Measurements from ENCODE around the gene ANKRD11. TPM values are rescaled to one million over a fixed set of nuclear protein-coding genes. Genes with fewer than 3 reads are reported as not detected.
A peak's percentile ranks its signal among the peaks of the same experiment; 100 is the strongest.

ANKRD11 gene
- total RNA-seq, 4 donors from 2014 or later = 67.0 to 107 (median 88.9) TPM

DNA sequence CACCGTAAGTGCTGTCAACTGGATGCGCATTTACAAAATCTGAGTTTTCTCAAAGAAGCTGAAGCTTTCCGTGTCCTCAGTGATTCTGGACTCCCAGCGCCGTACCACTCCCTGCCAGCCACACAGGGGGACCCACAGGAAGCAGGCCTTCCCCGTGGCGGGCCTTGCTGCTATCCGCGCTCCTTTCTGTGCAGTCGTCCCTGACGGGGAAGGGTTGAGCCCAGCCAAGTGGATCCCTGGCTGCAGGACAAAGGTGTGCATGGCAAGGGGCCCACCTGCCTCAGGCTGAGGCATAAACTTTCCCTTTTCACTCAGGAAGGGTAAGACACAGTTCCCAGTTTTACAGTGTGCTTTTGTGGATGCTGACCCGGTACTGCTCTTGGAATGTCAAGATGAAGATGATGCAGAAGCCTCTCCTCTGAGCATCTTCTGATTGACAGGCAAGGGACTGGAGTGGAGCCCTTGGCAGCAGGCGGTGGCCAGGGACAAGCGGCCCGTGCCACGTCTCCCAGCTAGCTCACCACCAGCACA is 93.0 kb downstream of the ANKRD11 start:
- no peak for ATAC-seq
- no peaks in the 10 kb centered on the region for H3K9me3 ChIP-seq
- no peaks in the 10 kb centered on the region for H3K27me3 ChIP-seq
- no CpG with 5 or more reads among the region's 16 CpGs for WGBS, 2 donors (ENCODE audit: low coverage in 1 of 2)
- no peaks in the 10 kb centered on the region for H3K36me3 ChIP-seq
- TF ChIP-seq, protein P1, sequence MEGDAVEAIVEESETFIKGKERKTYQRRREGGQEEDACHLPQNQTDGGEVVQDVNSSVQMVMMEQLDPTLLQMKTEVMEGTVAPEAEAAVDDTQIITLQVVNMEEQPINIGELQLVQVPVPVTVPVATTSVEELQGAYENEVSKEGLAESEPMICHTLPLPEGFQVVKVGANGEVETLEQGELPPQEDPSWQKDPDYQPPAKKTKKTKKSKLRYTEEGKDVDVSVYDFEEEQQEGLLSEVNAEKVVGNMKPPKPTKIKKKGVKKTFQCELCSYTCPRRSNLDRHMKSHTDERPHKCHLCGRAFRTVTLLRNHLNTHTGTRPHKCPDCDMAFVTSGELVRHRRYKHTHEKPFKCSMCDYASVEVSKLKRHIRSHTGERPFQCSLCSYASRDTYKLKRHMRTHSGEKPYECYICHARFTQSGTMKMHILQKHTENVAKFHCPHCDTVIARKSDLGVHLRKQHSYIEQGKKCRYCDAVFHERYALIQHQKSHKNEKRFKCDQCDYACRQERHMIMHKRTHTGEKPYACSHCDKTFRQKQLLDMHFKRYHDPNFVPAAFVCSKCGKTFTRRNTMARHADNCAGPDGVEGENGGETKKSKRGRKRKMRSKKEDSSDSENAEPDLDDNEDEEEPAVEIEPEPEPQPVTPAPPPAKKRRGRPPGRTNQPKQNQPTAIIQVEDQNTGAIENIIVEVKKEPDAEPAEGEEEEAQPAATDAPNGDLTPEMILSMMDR (IDR thresholded peaks at IDR 0.05) = no peak
- TF ChIP-seq POLR2A (IDR thresholded peaks at IDR 0.05) (no peak), POLR2AphosphoS5 (IDR thresholded peaks at IDR 0.05) (no peak), EP300 (IDR thresholded peaks at IDR 0.05) (no peak)
- H3K27ac ChIP-seq = peak overlapping the region in 1 of 4 donors; percentile 5
- H3K4me1 ChIP-seq = peaks cover 9 to 81% (median 20%) of the 10 kb centered on the region in 3 donors
- no peak overlapping the region for H3K4me3 ChIP-seq

DNA sequence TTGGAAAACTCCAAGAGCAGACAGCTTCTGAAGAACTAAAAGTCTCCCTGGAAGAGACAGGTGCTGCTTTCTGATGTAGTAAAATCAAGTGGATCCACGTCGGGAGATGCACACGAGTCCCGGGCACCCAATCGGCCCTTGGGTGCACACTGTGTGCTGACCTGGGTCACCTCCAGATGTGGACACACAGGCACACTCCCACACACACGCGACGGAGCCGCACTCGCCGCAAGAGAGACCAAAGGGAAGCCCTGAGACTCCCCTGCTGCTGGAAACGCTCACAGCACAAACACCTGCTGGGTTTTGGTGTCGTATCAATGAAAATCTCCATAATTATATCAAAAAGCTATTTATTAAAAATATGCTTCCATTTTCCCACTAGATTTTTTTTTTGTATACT is 94.2 kb downstream of the ANKRD11 start:
- H3K27me3 ChIP-seq = no peaks in the 10 kb centered on the region
- no peaks in the 10 kb centered on the region for H3K9me3 ChIP-seq
- H3K27ac ChIP-seq = peak overlapping the region; percentile 82 to 86 (median 84)
- H3K36me3 ChIP-seq = no peaks in the 10 kb centered on the region
- H3K4me1 ChIP-seq = peaks cover 9 to 79% (median 17%) of the 10 kb centered on the region in 3 donors
- no peak overlapping the region for H3K4me3 ChIP-seq
- TF ChIP-seq EP300 (IDR thresholded peaks at IDR 0.05) = no peak
- no peak for TF ChIP-seq POLR2AphosphoS5 (IDR thresholded peaks at IDR 0.05)
- TF ChIP-seq, protein P1 (IDR thresholded peaks at IDR 0.05) = no peak
- no peak for TF ChIP-seq POLR2A (IDR thresholded peaks at IDR 0.05)
- ATAC-seq = no peak
- 64 to 91% methylated on average over 6 to 13 of the region's 13 CpGs for WGBS, 2 donors (ENCODE audit: low coverage in 1 of 2)

DNA sequence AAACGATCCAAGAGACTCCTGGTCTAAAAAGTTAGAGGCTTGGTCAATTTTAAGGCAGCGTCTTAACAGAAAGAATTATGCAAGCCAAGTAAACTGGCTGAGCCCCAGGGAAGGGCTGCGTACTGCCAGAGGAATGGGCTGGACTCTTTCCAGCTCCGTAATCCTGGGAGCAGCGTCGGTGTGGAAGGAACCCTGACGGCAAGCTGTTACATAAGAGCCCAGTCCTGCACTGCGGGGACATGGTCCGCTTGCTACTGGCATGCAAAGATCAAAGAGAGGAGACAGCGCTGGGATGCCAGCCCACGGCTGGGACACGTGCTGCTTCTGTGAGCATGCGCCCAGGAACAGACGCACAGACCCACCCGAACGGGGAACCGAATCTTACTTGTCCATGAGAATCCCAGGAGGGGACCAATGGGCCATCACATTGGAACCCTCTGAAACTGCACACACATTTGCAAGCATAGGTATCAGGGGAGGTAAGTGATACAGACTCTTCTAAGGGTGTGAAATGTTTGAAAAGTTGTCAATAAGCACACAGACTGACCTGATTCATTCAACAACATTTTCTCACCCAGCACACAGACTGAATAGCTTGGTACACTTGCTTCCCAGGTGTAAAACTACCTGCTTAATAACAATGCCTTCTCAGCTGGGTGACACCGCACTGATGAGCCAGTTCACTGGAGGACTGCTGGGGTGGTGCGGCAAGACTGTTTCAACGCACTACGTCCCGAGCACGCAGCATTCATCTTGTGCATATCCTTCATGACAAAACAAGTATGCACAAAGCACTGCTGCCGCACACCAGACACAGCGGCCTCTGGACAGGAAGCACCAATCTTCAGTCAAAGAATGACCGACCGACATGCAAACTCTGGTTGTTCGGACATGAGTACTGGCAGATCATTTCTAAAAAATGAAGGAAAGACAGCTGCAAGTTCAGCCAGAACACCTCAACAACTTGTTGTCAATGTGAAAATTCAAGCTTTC is 94.9 kb downstream of the ANKRD11 start:
- Histone ChIP-seq H3K27ac (peak overlapping the region; percentile 82 to 86 (median 84)), H3K27me3 (no peaks in the 10 kb centered on the region), H3K4me1 (peaks cover 9 to 80% (median 17%) of the 10 kb centered on the region in 3 donors), H3K36me3 (no peaks in the 10 kb centered on the region), H3K4me3 (peak overlapping the region in 1 of 2 donors; percentile 2), H3K9me3 (no peaks in the 10 kb centered on the region)
- 9 to 33% methylated on average over 5 to 14 of the region's 28 CpGs for WGBS, 2 donors (ENCODE audit: low coverage in 1 of 2)
- TF ChIP-seq POLR2A (IDR thresholded peaks at IDR 0.05) (no peak), EP300 (IDR thresholded peaks at IDR 0.05) (peak; percentile 86), POLR2AphosphoS5 (IDR thresholded peaks at IDR 0.05) (peak; percentile 96)
- TF ChIP-seq, protein P1 (IDR thresholded peaks at IDR 0.05) = no peak
- peak; percentile 99 for ATAC-seq

DNA sequence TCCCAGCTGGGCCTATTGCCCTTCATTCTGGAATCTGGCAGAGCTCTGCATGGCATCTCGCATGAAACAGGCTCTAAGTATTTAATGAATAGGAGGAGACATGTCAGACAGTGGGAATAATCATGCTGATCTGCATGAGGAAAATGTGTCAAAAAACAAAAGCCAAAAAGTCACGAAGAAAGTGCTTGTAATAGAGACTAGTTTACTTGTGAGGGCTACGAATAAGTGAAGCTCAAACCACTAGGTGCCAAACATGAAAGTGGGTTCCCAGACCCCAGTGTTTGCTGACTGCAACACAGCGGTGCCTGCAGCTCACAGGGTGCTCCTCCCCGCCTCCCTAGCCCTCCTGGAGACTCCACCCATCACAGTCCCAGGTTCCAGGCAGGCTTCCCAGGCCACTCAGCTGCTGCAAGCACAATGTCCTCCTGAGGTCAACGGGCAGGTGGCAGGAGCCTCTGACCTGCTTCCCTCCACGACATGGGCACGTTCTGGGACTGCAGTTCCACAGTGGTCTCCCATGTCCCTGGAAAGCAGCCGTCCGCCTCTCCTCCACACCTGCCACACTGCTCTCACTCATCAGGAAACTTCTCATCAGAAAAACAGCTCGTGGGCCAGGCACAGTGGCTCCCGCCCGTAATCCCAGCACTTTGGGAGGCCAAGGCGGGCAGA is 96.5 kb downstream of the ANKRD11 start:
- Histone ChIP-seq H3K36me3 (no peaks in the 10 kb centered on the region), H3K9me3 (no peaks in the 10 kb centered on the region), H3K4me3 (no peak overlapping the region), H3K27ac (peak overlapping the region; percentile 57 to 86 (median 80)), H3K4me1 (peaks cover 9 to 76% (median 17%) of the 10 kb centered on the region in 3 donors), H3K27me3 (no peaks in the 10 kb centered on the region)
- ATAC-seq = no peak
- no peak for TF ChIP-seq POLR2A (IDR thresholded peaks at IDR 0.05)
- 40 to 42% methylated on average over 4 to 5 of the region's 14 CpGs for WGBS, 2 donors (ENCODE audit: low coverage in 1 of 2)
